Measurements from ENCODE around the gene PSAP. TPM values are rescaled to one million over a fixed set of nuclear protein-coding genes. Genes with fewer than 3 reads are reported as not detected.

PSAP gene
- total RNA-seq, 1 donor from 2014 or later: 487 TPM

DNA sequence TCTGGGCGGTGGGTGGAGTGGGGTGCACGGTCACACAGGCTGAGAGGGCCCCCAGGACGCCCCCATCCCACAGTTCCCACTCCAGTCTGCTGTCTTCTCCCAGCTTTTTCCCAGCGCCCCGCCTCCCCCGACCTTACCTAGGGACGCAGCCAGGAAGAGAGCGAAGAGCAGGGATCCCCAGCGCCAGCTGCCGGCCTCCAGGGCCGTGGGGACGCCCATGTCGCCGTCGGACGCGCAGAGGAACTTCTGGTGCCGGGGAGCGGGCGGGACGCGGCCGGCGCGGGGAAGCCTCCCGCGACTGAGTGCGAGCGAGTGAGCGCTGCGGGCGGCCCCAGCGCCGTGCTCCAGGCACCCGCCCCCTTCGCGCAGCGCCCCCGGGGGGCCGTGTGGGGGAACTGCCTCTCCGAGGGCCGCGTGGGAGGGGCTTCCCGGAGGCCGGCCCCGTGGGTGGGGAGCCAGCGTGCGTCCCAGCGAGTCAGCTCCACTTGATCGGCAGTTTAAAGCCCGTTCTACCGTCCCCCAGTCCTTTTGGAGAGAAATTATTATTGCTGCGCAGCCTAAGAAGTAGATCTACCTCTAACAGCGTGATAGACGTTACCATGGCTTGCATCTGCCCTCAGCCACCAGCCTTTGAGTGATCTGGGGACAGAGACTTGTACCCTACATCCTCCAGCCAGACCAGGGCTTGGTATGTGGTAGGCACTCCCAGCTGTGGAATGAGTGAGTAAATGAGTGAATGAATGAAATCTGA lies 77.7 kb downstream of the PSAP start, which contains the start of gene VSIR:
Gene VSIR (minus strand): TSS at position 300 of the 751 bp plus-strand sequence. CDS start 81 bp downstream, at position 219.
- Mint-ChIP-seq H3K27me3 (peaks cover 12% of the 10 kb centered on the region), H3K9me3 (peaks cover 4% of the 10 kb centered on the region), H3K4me3 (peak within 1 kb of the TSS; percentile 93), H3K36me3 (no peaks in the 10 kb centered on the region), H3K4me1 (ENCODE audit: unreplicated experiment) (peaks cover 10% of the 10 kb centered on the region), H3K27ac (peak within 1 kb of the TSS; percentile 99)
- peak; percentile 90 for TF ChIP-seq CTCF (conservative IDR thresholded peaks at IDR 0.05)
- DNase-seq (ENCODE audit: extremely low spot score, unreplicated experiment): peak; percentile 94

DNA sequence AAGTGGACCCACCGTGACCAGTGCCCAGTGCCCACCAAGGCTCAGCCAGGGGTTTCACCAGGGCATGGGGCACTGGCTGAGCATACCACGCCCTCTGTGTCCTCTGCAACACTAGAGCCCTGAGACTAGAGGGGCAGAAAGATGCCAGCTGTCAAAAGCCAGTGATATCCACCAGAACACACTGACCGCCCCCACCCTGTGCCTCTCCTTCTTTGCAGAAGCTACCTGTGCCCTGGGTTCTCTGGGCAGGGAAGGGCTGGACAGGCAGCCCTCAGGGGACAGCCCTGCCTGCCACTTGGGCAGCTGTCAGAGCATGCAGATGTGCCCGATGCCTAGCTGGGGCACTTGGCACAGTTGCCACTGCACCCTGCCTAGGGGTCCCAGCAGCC lies 78.2 kb downstream of the PSAP start:
- no peaks in the 10 kb centered on the region for H3K36me3 Mint-ChIP-seq
- TF ChIP-seq CTCF (conservative IDR thresholded peaks at IDR 0.05): no peak
- no peak overlapping the region for H3K27ac Mint-ChIP-seq
- peaks cover 4% of the 10 kb centered on the region for H3K9me3 Mint-ChIP-seq
- H3K27me3 Mint-ChIP-seq: peaks cover 12% of the 10 kb centered on the region
- H3K4me3 Mint-ChIP-seq: peak overlapping the region; percentile 80
- DNase-seq (ENCODE audit: extremely low spot score, unreplicated experiment): no peak
- peaks cover 10% of the 10 kb centered on the region for H3K4me1 Mint-ChIP-seq (ENCODE audit: unreplicated experiment)

DNA sequence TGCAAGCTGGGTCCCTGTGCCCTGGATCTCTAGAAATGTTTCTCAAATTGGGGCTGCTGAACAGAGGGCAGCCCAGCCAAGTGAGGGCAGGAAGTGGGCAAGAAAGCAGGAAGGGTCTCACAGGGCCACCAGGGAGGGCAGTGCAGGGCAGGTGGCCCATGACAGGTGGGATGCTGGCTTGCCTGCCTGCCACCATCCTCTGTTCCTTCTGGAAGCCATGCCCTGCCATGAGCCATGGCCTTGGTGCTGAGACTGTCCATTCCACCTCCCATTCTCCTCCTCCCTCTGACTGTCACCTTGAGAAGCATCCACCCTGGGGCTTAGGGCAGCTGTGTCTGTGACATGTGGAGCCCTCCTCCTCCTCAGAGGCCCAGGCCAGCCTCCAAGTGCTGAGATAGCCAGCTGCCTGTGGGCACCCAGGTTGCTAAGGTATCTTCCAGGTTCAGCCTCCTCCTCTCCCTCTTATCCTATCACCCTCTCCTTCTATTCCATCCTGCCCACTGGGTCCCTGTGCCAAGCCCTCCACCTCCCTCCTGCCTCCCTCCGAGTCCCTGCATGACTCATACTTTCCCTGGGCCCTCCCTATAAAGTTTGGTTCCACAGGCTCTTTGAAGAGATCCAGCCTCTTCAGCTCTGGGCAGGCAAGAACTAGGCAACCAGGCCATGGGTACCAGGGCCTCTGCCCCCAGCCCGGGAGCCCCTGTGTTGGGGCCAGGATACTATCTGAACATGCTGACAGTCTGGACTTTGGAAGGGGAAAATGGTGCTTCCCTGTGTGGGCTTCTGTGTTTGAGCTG lies 79.0 kb downstream of the PSAP start:
- H3K9me3 Mint-ChIP-seq: no peaks in the 10 kb centered on the region
- H3K27ac Mint-ChIP-seq: peak overlapping the region; percentile 75
- peaks cover 16% of the 10 kb centered on the region for H3K4me1 Mint-ChIP-seq (ENCODE audit: unreplicated experiment)
- no peaks in the 10 kb centered on the region for H3K36me3 Mint-ChIP-seq
- peaks cover 12% of the 10 kb centered on the region for H3K27me3 Mint-ChIP-seq
- peak overlapping the region; percentile 80 for H3K4me3 Mint-ChIP-seq
- no peak for DNase-seq (ENCODE audit: extremely low spot score, unreplicated experiment)
- TF ChIP-seq CTCF (conservative IDR thresholded peaks at IDR 0.05): no peak

DNA sequence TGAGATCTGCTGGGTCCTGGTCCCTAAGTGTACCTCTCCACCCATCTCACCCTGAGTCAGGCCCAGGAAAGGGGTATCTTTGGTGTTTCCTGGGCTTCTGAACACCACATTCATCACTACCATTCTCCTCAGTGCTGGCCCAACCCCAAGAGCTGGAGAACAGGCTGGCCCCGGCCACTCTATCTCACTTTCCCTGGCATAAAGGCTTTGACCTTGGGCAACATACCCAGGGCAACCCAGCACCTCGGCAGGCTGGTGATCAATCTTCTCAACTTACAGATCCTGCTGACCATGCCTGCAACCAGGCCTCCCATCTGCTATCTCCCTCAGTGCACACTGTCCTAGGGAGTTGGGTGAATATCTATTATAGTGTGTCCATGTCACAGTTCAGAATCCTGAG lies 79.8 kb downstream of the PSAP start:
- peak overlapping the region; percentile 80 for H3K4me3 Mint-ChIP-seq
- H3K36me3 Mint-ChIP-seq: peaks cover 5% of the 10 kb centered on the region
- no peak for DNase-seq (ENCODE audit: extremely low spot score, unreplicated experiment)
- no peaks in the 10 kb centered on the region for H3K9me3 Mint-ChIP-seq
- no peak for TF ChIP-seq CTCF (conservative IDR thresholded peaks at IDR 0.05)
- H3K27ac Mint-ChIP-seq: peak overlapping the region; percentile 48
- peaks cover 23% of the 10 kb centered on the region for H3K4me1 Mint-ChIP-seq (ENCODE audit: unreplicated experiment)
- H3K27me3 Mint-ChIP-seq: peaks cover 12% of the 10 kb centered on the region

DNA sequence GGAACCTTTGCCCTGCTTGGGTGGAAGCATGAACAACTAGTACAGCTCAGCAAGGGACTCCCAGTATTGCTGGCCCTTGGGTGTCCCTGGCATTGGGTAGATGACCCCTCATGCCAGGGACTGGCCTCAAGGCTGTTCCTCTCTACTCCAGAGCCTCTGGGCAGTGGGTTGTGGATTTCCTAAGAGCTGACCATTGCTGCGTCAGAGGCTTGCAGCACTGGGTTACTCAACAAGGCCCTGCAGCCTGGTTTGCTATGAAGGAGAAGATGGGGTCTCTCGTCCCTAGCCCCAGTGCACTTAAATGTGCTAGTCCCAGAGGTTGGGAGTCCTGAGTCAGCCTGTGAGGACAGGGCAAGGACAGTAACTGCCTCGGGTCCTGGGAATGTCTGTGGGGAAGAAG lies 80.3 kb downstream of the PSAP start:
- H3K27me3 Mint-ChIP-seq: peaks cover 12% of the 10 kb centered on the region
- peak overlapping the region; percentile 63 for H3K27ac Mint-ChIP-seq
- H3K9me3 Mint-ChIP-seq: no peaks in the 10 kb centered on the region
- H3K4me3 Mint-ChIP-seq: peak overlapping the region; percentile 80
- no peak for TF ChIP-seq CTCF (conservative IDR thresholded peaks at IDR 0.05)
- no peak for DNase-seq (ENCODE audit: extremely low spot score, unreplicated experiment)
- H3K36me3 Mint-ChIP-seq: peaks cover 5% of the 10 kb centered on the region
- peaks cover 23% of the 10 kb centered on the region for H3K4me1 Mint-ChIP-seq (ENCODE audit: unreplicated experiment)
